ENCODE measurements around the gene SMARCA4.

The SMARCA4 gene

DNA sequence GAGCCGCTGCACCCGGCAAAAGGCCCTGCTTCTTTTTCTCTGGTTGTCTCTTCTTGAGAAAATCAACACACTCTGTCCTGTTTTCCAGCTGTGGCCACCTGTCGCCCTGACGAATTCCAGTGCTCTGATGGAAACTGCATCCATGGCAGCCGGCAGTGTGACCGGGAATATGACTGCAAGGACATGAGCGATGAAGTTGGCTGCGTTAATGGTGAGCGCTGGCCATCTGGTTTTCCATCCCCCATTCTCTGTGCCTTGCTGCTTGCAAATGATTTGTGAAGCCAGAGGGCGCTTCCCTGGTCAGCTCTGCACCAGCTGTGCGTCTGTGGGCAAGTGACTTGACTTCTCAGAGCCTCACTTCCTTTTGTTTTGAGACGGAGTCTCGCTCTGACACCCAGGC is 145.6 kb downstream of the SMARCA4 start:
- DNase-seq = no peak

GRCh38 chr19:11108746-11109145 is 147.9 kb downstream of the SMARCA4 start:
- DNase-seq = no peak

DNA sequence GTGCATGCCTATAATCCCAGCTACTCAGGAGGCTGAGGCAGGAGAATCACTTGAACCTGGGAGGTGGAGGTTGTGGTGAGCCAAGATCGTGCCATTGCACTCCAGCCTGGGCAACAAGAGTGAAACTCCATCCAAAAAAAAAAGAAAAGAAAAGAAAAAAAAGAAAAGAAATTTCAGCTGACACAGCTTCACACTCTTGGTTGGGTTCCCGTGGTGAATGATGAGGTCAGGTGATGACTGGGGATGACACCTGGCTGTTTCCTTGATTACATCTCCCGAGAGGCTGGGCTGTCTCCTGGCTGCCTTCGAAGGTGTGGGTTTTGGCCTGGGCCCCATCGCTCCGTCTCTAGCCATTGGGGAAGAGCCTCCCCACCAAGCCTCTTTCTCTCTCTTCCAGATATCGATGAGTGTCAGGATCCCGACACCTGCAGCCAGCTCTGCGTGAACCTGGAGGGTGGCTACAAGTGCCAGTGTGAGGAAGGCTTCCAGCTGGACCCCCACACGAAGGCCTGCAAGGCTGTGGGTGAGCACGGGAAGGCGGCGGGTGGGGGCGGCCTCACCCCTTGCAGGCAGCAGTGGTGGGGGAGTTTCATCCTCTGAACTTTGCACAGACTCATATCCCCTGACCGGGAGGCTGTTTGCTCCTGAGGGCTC is 150.4 kb downstream of the SMARCA4 start:
- no peak for DNase-seq

GRCh38 chr19:11111771-11112144 is 150.9 kb downstream of the SMARCA4 start:
- no peak for DNase-seq
